Retina (tissue), 1 donor: ENCODE results near the gene HPCAL4.
A peak's percentile ranks its signal among the peaks of the same experiment; 100 is the strongest.

Source experiments
- DNase-seq: peaks from one replicate; pipeline ENCODE4 v3.0.0-alpha.2; 2016

Gene HPCAL4

DNA sequence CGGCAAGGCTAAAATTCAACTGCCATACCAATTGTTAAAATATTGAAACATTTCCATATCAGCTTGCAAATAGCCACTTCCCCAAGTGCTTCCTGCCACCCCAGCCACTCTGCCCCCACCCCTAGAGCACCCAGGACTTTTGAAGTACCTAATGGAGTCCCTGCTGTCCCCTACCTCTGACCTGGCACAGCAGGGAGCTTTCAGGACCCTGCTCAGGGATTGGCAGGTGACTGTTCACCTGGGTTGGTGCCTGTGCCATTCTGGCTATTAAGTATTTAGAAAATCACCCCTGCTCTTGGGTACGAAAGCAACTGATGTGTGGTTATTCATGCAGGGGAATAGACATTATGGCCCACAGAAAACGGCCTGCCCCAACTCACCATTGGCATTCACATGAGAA, 9.1 kb upstream of the HPCAL4 start:
- DNase-seq = no peak

DNA sequence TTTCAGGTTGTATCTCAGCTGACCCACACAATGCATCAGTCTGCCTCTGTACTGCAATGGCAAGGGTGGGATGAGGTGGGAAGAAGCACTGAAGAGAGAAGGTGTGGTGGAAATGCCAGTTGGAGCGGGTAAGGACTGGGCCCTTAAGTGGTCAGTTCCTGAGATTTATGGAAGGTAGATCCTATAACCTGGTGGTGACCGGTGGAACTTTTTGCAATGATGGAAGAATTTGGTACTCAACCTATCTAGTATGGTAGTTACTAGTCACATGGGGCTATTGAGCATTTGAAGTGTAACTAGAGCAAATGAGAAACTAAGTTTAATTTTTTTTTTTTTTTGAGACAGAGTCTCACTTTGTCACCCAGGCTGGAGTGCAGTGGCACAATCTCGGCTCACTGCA, 8.2 kb upstream of the HPCAL4 start:
- DNase-seq = no peak

DNA sequence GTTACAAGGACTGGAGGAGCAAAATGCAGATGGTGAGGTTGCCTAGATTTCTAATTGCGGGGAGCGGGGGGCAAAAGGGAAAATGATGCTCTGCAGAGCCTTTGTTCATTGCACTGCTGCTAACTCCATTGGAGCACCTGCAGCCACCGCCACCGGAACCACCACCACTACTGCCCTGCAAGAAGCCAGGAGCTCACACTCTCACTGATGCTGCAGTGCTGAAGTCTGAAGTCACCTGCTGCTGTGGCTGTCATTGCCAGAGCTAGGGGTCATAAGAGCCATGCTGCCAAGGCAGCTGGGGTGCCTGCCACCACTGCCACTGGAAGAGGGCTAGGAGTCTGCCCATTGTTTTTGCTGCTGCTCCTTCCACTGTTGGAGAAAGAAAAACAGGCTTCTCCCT, 7.3 kb upstream of the HPCAL4 start:
- DNase-seq = no peak

- no peak for DNase-seq
Observed at GRCh38 chr1:39696448-39696847, 5.2 kb upstream of the HPCAL4 start.

- DNase-seq = no peak
Observed at GRCh38 chr1:39695016-39695415, 3.8 kb upstream of the HPCAL4 start.

- no peak for DNase-seq
Observed at GRCh38 chr1:39694026-39694425, 2.8 kb upstream of the HPCAL4 start.

DNA sequence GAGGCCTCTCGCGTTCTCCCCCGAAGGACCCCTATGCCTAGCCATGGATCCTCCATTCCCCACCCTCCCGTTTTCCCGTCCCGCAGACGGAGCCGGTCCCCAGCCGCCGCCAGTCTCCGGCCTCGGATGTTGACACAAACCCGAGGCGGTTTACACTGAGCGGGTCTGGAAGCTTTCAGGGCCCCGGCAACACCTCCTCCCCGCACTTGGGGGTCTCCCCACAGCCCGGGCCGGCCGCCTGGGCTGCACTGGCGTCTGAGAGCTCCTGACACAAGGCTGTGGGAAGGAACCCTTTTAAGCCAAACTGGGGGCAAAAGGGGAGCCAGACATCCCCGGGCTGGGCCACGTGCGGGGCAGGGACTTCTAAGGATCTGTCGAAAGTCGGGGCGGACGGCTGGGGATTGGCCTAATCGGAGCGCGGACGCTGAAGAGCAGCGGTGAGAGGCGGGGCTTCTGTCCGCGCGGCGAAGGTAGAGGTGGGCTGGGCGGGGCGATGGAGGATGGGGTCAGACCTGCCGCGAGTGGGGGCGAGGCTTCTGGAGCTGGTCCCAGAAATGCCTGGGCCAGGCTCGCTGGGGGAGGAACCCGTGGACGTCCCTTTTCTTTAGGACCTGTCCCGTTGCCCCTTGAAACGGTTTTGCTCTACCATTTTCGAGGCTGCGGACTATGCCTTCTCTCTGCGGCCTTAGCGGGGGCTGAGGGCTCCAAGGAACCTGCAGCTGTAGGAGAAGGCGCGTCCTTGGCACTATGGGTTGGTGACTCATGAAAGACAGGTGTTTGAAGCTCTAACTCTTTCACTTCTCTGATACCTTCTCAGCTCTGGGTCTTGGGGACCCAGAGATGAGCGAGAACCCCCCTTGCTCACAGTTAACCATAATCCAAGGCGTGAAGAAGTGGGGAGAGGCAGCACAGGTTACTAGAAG, 1.2 kb upstream of the HPCAL4 start:
- peak; percentile 78 for DNase-seq

DNA sequence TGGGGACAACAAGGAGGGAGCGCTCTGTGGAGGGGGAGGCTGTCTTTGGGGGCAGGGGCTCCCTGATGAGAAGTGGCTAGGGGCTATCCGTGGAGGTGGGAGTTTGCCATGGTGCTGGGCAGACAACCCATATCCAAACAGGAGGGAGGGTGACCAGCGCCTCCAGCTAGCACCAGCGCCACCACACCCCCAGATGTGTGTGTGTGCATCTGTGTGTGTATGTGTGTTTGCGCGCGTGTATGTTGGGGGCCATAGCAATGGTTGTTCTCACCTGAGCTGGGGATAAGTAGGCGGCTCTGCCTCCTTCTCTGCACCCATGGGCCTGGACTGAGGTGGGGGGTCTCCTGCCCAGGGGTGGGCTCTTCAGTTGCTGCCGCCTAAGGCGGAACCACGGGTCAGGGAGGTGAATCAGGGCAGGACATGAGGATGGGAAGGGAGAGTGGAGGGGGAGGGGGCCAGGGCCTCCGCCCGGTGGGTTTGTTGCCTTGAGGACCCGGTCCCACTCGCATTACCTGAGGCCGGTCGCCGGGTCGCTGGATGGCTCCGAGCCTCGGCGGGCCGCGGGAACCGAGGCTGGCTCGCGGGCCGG, 345 bp downstream of the HPCAL4 start:
- DNase-seq = no peak

- no peak for DNase-seq
Observed at GRCh38 chr1:39690225-39690624, 1.0 kb downstream of the HPCAL4 start.

- peak; percentile 55 for DNase-seq
Observed at GRCh38 chr1:39689635-39690034, 1.6 kb downstream of the HPCAL4 start.

DNA sequence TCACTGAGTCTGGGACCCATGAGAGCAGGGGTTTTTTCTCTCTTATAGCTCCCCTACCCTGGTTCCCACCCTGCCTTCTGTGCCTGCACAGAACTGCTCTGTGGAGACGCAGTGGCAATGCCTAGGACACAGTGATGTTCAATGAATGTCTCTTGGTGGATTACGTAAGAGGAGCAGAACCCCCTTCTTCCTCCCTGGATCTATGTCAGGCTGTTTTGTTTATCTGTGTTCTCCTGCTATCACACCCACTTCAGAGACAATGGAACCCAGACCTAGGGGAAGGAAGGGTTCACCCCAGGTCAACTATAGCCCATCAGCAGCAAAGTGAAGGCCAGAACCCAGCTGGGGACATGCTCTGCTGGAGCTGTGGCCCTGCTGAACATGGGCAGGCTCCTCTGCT, 2.0 kb downstream of the HPCAL4 start:
- DNase-seq = no peak

GRCh38 chr1:39688706-39689105, 2.5 kb downstream of the HPCAL4 start:
- DNase-seq = no peak

DNA sequence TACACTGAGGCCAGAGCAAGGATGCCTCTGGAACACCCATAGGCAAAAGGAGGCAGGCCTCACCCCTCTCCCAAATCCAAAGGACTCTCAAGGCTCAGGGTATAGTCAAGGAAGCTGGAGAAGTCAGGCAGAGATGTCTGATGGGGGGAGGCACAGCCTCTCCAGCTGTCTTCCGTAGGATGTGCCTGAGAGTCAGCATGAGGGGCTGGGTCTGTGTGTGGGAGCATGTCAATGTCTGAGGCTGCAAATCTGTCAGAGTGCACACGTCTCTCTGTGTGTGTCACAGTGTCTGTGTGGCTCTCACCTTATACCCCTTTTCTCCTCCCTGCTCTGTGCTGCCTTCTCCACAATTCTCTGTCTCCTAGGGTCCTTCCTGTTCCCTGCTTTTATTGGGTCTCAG, 4.0 kb downstream of the HPCAL4 start:
- no peak for DNase-seq

GRCh38 chr1:39685071-39685470, 6.2 kb downstream of the HPCAL4 start:
- no peak for DNase-seq

GRCh38 chr1:39684313-39684664, 6.9 kb downstream of the HPCAL4 start:
- no peak for DNase-seq

DNA sequence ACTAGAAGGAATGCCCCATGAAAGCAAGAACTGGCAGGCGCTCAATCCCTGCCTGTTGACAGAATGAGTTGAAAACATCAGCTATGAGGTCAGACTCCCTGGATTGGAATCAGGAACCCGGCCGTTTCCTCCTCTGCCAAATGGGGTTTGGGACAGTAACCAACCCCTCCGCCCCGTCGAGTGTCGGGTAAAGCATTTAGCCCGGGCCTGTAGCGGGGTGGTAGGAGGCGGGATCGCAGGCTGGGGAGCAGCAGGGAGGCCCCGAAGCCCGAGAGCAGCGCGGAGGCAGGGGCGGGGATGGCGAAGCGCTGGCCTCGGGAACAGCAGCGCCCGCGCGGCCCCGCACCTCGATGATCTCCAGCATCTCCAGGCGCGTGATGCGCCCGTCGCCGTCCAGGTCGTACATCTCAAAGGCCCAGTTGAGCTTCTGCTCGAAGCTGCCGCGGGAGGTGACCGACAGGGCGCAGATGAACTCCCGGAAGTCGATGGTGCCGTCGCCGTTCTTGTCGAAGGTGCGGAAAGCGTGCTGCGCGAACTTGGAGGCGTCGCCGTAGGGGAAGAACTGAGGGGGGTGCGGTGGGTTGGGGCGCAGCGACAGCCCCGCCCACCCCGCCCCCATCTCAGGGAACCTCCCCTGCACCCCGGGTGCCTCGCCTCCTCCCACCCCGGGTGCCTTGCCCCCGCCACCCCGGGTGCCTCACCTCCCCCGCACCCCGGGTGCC, 7.5 kb downstream of the HPCAL4 start:
- DNase-seq = peak; percentile 43

DNA sequence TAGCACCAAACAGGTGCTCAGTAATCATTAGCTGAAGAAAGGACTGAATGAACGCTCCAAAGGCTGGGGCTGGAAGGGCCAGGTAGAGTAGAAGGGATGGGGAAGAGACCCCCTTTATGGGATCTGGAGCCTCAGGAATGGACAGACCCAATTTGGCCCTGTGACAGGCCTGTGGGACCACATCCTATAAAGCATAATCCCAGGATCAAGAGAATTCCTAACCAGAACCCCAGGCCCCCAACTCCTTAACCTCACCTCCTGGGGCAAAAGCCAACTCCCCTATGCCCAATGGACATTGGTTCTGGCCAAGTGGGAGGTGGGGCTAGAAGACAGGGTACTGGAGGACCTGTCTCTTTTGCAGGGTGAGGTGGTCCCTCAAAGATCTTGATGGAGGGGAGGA, 9.2 kb downstream of the HPCAL4 start:
- no peak for DNase-seq

DNA sequence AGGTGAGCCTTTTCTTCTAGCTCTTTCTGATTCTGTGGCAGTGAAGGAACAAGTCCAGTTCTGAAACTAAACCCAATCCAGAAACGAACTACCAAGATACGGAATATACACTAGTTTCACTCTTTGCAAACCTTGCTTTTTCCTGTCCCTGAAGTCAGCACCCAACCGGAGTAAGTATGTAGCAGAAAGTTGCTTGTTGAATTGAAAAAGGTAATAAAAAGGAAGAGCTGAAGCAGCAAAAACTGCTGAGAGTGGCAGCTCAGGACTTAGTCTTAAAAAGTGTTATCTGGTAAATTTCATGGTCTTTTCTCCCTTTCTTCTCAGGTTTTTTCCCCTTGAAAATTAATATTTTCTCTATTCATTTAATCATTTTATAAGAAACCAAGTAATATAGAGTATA, 9.9 kb downstream of the HPCAL4 start:
- no peak for DNase-seq

- DNase-seq = no peak
Observed at GRCh38 chr1:39680751-39681150, 10.5 kb downstream of the HPCAL4 start.

- DNase-seq = no peak
Observed at GRCh38 chr1:39679821-39680220, 11.4 kb downstream of the HPCAL4 start.

DNA sequence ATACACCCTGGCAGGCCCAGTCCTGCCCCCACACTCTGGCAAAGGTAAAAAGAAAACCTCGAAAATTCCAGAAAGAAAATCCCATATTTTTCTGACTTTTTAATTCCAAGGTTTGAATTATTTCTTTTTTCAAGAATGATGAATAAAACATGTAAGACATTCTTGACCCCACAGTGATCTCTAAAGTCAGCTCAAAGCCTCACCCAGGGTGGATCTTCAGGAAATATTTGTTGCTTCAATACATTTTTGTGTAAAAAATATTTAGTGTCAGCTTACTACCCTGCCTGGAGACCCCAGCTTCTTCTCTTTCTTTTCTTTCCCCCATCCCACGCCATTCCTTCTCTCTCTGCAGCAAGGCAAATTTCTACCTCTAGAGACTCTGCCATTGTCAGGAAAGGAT, 12.3 kb downstream of the HPCAL4 start:
- DNase-seq = no peak

- no peak for DNase-seq
Observed at GRCh38 chr1:39677645-39678044, 13.6 kb downstream of the HPCAL4 start.

- DNase-seq = no peak
Observed at GRCh38 chr1:39676948-39677548, 14.2 kb downstream of the HPCAL4 start.

- no peak for DNase-seq
Observed at GRCh38 chr1:39675220-39675619, 16.0 kb downstream of the HPCAL4 start.
